Measurements from ENCODE around the gene LLGL2.

LLGL2 gene

GRCh38 chr17:75525806-75526554, 483 bp downstream of the LLGL2 start:
- no peak for DNase-seq

DNA sequence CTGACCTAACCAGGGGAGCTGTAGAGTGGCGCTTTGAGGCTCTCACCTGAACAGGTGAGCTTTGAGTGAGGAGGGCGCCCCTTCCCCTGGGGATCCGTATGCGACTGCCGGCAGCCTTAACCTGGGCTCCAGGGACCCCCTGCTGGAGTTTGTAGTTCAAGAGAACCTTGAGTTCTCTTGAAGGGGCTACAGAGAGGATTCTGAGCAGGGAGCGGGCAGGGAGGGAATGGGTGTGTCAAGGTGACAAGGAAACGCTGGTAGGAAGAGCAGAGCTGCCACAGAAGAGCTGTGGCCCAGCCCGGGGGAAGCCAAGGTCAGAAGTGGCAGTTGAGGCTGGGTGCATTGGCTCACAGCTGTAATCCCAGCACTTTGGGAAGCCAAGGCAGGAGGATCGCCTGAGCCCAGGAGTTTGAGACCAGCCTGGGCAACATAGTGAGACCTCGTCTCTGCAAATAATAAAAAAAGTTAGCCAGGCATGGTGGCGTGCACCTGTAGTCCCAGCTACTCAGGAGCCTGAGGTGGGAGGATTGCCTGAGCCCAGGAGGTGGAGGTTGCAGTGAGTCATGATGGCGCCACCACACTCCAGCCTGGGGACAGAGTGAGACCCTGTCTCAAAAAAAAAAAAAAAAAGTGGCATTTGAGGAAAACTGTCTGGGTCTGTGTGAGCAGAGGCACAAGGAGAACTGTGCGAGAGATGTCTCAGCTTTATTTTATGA, 1.2 kb downstream of the LLGL2 start:
- no peak for DNase-seq

- no peak for DNase-seq
Measured at GRCh38 chr17:75530837-75531720, 5.6 kb downstream of the LLGL2 start.

DNA sequence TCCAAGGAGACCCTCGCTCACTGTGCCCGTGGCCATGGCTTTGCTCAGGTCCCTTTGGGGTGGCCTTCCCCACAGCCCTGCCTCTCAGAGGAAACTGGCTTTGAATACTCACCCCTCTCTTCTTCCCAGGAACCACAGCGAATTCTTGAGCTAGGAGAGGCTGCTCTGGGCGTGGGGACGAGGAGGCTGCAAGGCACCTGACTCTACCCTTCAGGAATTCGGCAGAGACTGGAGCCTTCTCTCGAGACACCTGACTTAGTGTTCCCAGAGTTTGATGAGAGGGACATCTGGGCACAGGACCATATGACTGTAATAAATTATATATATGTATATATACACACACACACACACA, 6.2 kb downstream of the LLGL2 start:
- no peak for DNase-seq

- no peak for DNase-seq
Measured at GRCh38 chr17:75535119-75535537, 9.6 kb downstream of the LLGL2 start.

DNA sequence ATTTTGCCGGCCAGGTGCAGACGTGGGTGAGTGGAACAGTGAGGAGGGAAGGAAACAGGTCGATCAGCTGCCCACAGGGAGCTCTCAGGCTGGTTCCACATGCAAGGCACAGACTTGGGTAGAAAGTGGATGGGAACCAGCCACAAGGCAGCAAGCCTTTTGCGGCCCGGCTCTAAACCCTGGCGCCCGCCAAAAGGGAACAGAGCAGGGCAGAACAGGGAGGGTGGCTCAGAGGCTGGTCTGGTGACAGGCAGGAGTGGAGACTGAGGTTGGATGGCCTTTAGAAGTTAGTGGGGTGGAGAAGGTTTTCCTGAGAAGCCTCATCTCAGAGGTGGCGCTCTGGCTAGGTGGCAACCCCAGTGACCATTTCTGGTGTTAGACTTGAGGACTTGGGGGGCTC, 10.4 kb downstream of the LLGL2 start:
- DNase-seq = no peak

DNA sequence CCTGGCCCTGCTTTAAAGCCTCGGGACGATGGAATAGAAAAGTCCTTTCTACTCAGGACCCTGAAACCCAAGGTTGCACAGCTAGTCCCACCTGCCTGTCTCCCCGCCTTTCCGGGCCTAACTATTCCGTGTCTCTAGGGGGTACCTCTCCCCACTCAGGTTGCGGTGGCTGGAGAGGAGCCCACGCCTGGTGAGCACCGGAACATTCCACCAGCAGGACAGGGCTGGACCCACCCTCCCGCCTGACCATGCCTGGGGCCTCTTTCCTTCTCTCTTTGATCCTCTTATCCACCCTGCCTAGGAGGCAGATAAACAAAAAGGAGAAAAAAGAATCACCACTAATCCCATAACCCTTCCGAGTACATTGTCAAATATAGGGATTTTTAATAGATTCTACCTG, 10.9 kb downstream of the LLGL2 start:
- DNase-seq = no peak

DNA sequence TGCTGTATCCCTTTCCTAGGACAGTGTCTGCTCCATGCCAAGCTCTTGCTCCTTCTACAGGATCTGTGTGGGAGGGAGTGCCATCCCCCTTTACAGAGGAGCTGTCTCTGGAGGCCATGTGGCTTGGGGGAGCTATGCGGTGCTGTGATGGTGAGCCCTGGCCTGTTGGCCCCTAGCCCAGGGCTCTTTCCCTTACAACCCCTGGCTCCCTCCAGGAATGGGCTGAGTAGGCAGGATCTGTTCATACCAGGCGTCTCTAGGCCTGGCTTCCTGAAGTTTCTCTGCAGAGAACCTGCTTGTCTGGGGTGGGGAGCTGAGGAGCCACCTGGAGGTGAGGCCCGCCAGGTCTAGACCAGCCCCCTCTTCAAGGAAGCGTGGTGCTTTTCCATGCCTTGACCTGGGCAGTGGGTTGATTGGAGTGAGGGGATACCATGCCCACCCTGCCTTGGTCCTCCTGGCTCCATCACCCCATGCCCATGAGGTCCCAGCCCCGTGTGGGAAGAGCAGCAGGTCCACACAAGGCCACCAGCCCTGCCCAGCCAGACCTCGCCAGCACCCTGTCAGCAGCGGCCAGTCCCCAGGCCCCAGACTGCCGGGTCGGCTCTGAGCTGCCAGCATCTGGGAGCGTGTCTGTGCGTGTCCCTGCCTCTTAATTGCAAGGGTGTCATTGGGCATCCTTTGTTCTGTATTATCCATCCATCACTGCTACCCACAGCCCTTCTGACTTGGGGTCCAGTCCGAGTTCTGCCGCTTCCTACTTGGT, 14.7 kb downstream of the LLGL2 start:
- DNase-seq = no peak

- DNase-seq = no peak
Measured at GRCh38 chr17:75540923-75541503, 15.5 kb downstream of the LLGL2 start.

GRCh38 chr17:75542229-75542628, 16.7 kb downstream of the LLGL2 start:
- no peak for DNase-seq

DNA sequence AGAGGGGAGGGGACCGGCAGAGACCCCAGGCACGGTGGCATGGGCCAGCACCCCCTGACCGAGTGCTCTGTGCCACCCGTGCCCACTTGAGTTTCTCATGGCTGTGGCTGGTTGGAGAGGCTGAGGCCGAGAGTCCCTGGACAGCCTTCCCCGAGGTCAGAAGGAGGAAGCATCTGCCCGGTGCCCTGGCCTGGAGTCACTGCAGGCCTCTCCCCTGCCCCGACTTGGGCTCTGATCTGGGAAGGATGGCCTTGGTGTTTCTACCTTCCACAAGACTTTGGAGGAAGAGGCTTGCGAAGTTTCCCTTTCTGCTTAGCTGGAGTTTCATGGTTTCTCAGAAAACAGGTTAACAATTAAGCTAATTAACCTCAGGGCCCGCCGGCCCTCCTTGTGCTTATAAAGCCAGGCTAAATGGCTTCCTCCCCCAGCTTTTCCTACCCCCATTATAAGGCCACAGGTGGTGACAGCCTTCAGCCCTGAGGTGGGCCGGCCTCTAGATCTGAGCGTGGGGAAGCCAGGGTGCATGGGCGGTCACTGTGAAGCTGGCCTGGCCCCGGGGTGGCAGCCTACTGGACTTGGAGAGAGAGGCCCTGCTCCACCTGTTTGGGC, 17.3 kb downstream of the LLGL2 start:
- DNase-seq = no peak

DNA sequence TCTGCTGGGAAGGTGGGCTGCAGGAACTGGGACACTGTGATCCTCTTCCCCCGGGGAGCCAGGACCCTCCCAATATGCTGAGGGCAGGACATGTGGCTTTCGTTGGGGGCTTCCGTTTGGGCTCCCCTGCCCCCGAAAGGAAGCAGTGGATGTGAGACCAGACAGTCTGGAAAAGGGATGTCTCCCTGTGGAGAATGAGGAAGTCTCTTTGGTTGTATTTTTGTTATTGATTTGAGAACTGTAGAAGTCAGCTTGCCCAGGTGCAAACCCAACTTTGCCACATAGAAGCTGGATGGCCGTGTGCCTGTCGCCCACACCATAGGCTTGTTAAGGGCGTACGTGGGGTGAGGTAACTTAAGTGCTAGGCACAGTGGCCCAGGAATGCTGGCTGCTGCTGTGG, 18.8 kb downstream of the LLGL2 start:
- no peak for DNase-seq

GRCh38 chr17:75546181-75546580, 20.7 kb downstream of the LLGL2 start:
- no peak for DNase-seq

DNA sequence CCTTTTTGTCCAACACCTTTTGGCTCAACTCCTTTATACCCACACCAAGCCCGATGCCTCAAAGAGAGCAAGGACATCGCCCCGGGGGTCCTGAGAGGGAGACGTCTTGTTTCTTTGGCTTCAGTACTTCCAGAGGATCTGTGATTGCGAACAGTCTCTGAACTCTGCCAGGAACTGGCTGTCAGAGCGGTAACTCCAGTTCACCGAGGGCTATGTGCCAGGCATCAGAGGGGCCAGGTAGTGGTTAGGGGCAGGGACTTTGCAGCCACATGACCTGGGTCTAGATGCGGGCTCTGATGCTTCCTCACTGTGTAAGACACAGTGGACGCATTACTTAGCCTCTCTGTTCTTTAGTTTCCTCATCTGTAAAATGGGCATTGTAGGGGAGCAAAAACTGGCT, 21.6 kb downstream of the LLGL2 start:
- DNase-seq = no peak

GRCh38 chr17:75548813-75549212, 23.3 kb downstream of the LLGL2 start:
- no peak for DNase-seq

DNA sequence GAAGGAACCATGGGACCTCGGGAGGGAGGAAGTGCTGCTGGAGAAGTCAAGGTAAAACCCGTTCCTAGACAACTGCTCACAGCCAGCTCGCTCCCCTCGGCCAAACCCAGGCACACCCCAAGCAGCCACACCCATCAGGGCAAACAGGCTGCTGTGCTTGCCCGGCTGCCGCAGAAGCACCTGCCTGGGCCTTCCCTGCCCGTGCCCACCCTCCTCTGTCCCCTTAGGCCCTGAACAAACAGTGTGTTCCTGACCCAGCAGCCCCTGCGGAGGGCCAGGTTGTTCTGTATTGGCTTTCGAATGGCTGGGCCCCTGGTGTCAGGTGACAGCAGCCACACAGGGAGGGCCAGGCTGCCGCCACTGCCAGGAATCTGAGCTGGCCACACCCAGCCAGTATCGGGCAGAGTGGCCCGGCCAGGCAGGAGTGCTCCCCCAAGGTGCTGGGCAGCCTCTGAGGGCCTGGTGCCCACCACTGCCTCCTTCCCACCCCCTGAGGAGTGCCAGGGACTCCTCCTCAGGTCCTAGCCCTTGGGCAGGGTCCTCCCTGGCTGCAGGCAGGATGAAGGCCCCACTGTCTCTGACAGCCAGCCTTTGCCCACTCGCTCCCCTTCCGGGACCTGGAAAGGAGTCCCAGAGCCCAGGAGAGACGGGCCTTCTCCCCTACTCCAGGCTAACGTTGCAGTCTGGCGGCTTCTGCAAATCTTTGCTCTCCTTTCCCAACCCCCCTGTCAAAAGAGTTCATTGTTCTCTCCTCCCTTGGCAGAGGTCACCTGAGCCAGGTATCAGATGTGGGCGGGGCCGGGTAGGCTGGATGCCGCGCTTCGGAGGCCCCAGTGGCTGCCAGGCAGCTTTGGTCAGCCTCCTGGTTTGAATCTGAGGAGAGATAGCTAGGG, 24.0 kb downstream of the LLGL2 start:
- no peak for DNase-seq

DNA sequence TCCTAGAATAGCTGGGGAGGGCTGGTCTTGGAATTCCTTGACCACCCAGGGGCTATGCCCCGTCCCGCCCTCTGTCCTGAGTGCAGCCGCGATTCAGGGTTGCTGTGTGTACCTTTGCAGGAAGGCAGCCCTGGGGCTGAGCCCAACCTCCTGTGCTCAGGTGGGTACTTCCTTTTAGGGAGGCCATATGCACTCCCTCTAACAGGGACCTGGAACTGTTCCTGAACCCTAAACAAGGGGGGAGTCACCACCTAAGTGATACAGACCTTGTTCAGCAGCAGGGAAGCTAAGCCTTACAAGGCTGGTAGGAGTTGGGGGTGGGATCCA, 24.6 kb downstream of the LLGL2 start:
- no peak for DNase-seq

- DNase-seq = no peak
Measured at GRCh38 chr17:75551266-75551665, 25.8 kb downstream of the LLGL2 start.

- DNase-seq = no peak
Measured at GRCh38 chr17:75552425-75553294, 27.2 kb downstream of the LLGL2 start.

Measured in hippocampal formation (tissue), 2 donors.